GM06990 (cell line): Measurements from ENCODE around the gene ME1.
"Not testable (repeated sequence)": the region's sequence is repeated elsewhere in the genome, so short reads cannot be mapped to it uniquely, and the experiment has no call there.

ENCODE experiments used
- DNase-seq: peaks from one replicate; pipeline ENCODE4 v3.0.0-alpha.2; 2011; ENCODE audit not compliant: insufficient read length; ENCODE audit errors: extremely low read depth
- H3K27me3 ChIP-seq: replicated peaks from 2 replicates; pipeline ENCODE4 v1.6.0; 2011; ENCODE audit warnings: low read length; ENCODE audit not compliant: control insufficient read depth, insufficient read depth
- H3K36me3 ChIP-seq: 2 replicates; pipeline ENCODE4 v1.5.1; 2011; ENCODE audit warnings: low read length; ENCODE audit not compliant: control insufficient read depth, insufficient read depth
- H3K4me3 ChIP-seq: replicated peaks from 2 replicates; pipeline ENCODE4 v1.5.1; 2011; ENCODE audit warnings: low read depth, mild to moderate bottlenecking, control low read depth, low read length
- TF ChIP-seq, protein P1 (sequence below): IDR thresholded peaks from 2 replicates; pipeline ENCODE4 v1.5.1; 2011; ENCODE audit warnings: low read length, control low read depth, mild to moderate bottlenecking, inconsistent platforms; ENCODE audit not compliant: insufficient read depth, poor library complexity, severe bottlenecking

Gene ME1

DNA sequence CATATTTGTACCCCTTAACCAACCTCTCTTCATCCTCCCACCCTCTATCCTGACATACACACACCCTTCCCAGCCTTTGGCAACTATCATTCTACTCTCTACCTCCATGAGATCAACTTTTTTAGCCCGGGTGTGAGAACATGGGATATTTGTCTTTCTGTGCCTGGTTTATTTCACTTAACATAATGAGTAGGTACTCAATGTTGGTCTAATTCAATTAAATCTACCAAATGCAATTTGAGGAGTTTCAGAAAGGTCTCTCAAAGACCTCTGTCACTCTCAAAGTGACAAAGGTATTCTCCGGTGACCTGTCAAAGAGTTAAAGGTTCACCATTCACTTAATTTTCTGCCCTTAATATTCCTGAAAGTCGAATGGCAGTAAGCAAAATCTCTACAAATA is 87.7 kb downstream of the ME1 start:
- TF ChIP-seq, protein P1, sequence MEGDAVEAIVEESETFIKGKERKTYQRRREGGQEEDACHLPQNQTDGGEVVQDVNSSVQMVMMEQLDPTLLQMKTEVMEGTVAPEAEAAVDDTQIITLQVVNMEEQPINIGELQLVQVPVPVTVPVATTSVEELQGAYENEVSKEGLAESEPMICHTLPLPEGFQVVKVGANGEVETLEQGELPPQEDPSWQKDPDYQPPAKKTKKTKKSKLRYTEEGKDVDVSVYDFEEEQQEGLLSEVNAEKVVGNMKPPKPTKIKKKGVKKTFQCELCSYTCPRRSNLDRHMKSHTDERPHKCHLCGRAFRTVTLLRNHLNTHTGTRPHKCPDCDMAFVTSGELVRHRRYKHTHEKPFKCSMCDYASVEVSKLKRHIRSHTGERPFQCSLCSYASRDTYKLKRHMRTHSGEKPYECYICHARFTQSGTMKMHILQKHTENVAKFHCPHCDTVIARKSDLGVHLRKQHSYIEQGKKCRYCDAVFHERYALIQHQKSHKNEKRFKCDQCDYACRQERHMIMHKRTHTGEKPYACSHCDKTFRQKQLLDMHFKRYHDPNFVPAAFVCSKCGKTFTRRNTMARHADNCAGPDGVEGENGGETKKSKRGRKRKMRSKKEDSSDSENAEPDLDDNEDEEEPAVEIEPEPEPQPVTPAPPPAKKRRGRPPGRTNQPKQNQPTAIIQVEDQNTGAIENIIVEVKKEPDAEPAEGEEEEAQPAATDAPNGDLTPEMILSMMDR = no peak
- Histone ChIP-seq H3K27me3 (no peaks in the 10 kb centered on the region), H3K36me3 (no peaks in the 10 kb centered on the region), H3K4me3 (no peak overlapping the region)
- no peak for DNase-seq

DNA sequence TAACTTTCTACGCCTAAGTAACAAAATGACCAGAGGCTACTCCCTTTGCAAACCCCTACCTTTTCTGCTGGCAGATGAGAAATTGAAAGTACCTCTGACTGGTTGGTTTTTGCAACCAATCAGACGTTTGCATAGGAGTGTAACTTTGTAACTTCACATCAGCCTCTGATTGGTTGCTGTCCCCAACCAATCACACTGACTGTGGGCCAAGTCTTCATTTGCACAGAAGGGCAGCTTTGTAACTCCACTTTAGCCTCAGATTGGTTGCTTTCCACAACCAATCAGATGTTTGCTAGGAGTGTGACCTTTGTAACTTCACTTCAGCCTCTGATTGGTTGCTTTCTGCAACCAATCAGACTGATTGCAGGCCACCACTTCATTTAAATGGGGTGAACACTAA is 89.1 kb downstream of the ME1 start:
- H3K27me3 ChIP-seq = no peaks in the 10 kb centered on the region
- no peak overlapping the region for H3K4me3 ChIP-seq
- DNase-seq = no peak
- TF ChIP-seq, protein P1 = no peak
- no peaks in the 10 kb centered on the region for H3K36me3 ChIP-seq

DNA sequence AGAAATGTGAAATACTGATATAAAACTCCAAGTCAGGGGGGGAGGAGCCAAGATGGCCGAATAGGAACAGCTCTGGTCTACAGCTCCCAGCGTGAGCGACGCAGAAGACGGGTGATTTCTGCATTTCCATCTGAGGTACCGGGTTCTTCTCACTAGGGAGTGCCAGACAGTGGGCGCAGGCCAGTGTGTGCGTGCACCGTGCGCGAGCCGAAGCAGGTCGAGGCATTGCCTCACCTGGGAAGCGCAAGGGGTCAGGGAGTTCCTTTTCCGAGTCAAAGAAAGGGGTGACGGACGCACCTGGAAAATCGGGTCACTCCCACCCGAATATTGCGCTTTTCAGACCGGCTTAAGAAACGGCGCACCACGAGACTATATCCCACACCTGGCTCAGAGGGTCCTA is 96.9 kb downstream of the ME1 start:
- not testable (repeated sequence) for DNase-seq, H3K27me3 ChIP-seq, H3K4me3 ChIP-seq, H3K36me3 ChIP-seq

DNA sequence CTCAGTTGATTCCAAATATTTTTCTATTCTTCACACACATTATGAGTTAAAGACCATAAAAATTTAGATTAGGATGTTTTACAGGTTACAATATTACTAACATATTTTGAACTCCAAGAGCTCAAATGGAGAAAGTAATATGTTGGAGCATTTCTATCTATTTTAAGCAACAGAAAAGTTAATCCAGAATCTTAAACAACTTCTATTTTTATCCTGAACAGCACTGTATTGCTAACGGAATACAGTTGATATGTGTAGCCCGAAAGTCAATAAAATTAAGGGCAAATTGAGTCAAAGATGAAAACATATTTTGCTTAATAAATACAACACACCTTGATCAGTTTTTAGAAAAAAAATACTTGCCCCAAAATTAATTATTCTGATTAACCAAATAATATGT is 97.4 kb downstream of the ME1 start:
- H3K36me3 ChIP-seq = no peaks in the 10 kb centered on the region
- H3K4me3 ChIP-seq = no peak overlapping the region
- no peaks in the 10 kb centered on the region for H3K27me3 ChIP-seq
- TF ChIP-seq, protein P1 = no peak
- DNase-seq = no peak

DNA sequence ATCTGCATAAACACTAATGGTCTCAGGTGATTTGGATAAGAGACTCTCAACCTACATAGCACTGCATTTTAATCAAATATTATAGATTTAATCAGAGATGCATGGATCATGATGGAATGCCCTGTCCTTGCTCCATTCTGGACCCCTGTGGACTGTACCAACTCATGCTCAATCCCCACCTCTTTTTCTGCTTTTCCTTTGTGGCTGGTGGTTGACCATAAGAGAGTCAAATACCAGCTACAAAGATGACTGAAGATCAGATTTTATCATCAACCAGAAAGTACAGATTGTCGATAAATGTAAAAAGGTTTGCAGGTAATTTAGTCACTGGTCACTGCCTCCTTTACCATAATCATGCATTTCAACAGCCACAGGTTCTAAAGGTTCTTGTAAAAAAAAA is 116.2 kb downstream of the ME1 start:
- DNase-seq = no peak
- Histone ChIP-seq H3K4me3 (no peak overlapping the region), H3K36me3 (no peaks in the 10 kb centered on the region), H3K27me3 (no peaks in the 10 kb centered on the region)
- TF ChIP-seq, protein P1 = no peak

DNA sequence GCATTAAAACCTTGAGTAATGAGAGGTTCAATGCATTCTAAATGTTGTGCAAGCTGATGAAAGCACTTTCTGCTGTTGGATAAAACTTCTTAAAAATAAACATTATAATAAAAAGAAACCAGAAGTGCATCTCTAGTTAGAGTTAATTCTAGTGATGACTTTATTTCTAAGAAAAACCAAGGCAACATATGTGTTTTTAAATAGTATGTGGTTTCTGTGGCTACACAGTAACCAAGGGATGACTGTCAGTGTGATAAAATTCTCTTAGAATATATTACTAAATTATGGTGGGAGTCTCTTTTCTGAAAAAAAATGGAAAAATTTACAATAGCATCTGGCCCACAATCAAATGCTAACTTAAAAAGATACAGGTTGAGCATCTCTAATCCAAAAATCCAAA is 117.0 kb downstream of the ME1 start:
- no peaks in the 10 kb centered on the region for H3K27me3 ChIP-seq
- no peak for DNase-seq
- no peak overlapping the region for H3K4me3 ChIP-seq
- TF ChIP-seq, protein P1 = no peak
- H3K36me3 ChIP-seq = no peaks in the 10 kb centered on the region

DNA sequence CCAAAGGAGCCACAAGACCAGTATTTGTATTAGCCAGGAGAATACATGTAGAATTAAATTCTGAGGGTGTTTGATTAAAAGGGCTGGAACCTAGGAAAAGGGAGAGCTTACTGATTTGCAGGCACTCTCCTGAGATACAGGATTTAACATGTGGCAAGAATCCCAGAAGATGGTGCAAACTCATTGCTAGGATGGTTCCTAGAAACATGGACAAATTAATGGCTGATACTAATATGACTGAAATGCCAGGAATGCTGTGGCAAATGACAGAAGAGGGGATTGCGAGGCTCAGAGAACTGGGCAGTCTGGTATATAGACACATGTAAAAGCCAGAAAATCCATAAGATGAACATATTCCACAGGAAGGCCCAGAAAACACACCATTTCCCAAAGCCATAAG is 119.6 kb downstream of the ME1 start:
- TF ChIP-seq, protein P1 = no peak
- DNase-seq = no peak
- Histone ChIP-seq H3K4me3 (no peak overlapping the region), H3K36me3 (no peaks in the 10 kb centered on the region), H3K27me3 (no peaks in the 10 kb centered on the region)
